ENCODE measurements around the gene OSBPL6.

- TF ChIP-seq CTCF (IDR thresholded peaks at IDR 0.05; ENCODE audit: low read depth, low read length, poor library complexity, severe bottlenecking) = no peak
- TF ChIP-seq EZH2phosphoT487 (IDR thresholded peaks at IDR 0.05; ENCODE audit: borderline replicate concordance, low read length) = no peak
These were observed 217.7 kb downstream of the OSBPL6 start for GRCh38 chr2:178412047-178412446.
